Activated naive CD4-positive, alpha-beta T cell treated with anti-CD3 and anti-CD28 coated beads, Interleukin-2, amount 10 ng/mL, durations not matched to agents 7 days and 5 days (primary cell): Measurements from ENCODE around the gene NRM.
A peak's percentile ranks its signal among the peaks of the same experiment; 100 is the strongest.

Source experiments
- CTCF ChIA-PET: fragments of 350-600 bp; sonication (Branson Sonifier 250); formaldehyde crosslinking; loops from one replicate; lab custom pipeline; 2021; ENCODE audit warnings: antibody characterized with exemption; lab: Charles Lee
- DNase-seq: peaks from one replicate; pipeline ENCODE4 v3.0.0-alpha.2; 2020
- H3K27ac Mint-ChIP-seq: one replicate; pipeline ENCODE4 v1.8.0; 2021; ENCODE audit warnings: mild to moderate bottlenecking, moderate library complexity, mixed read lengths
- H3K27me3 Mint-ChIP-seq: one replicate; pipeline ENCODE4 v1.8.0; 2021; ENCODE audit warnings: mild to moderate bottlenecking, mixed read lengths
- H3K36me3 Mint-ChIP-seq: one replicate; pipeline ENCODE4 v1.8.0; 2021; ENCODE audit warnings: mixed read lengths
- H3K4me1 Mint-ChIP-seq: one replicate; pipeline ENCODE4 v1.8.0; 2021; ENCODE audit warnings: mixed read lengths
- H3K4me3 Mint-ChIP-seq: one replicate; pipeline ENCODE4 v1.8.0; 2021; ENCODE audit warnings: mild to moderate bottlenecking, moderate library complexity, mixed read lengths
- H3K9me3 Mint-ChIP-seq: one replicate; pipeline ENCODE4 v1.8.0; 2021; ENCODE audit warnings: mixed read lengths

The NRM gene

GRCh38 chr6:30689022-30689865 lies 1.5 kb downstream of the NRM start:
- CTCF ChIA-PET = interaction anchor here (0.6 to 2.8 kb wide), 7 partner anchors 8 to 42 kb away, joined by 3 to 11 read pairs (median 5); partner anchors contain the start of genes DHX16 and TUBB
- H3K4me1 Mint-ChIP-seq = peaks cover 45% of the 10 kb centered on the region

GRCh38 chr6:30688569-30688968 lies 2.2 kb downstream of the NRM start:
- no peaks in the 10 kb centered on the region for H3K9me3 Mint-ChIP-seq
- peak overlapping the region; percentile 99 for H3K4me3 Mint-ChIP-seq
- no peaks in the 10 kb centered on the region for H3K27me3 Mint-ChIP-seq
- peaks cover 45% of the 10 kb centered on the region for H3K4me1 Mint-ChIP-seq
- no peak for DNase-seq
- peaks cover 37% of the 10 kb centered on the region for H3K36me3 Mint-ChIP-seq
- H3K27ac Mint-ChIP-seq = peak overlapping the region; percentile 90
- CTCF ChIA-PET = interaction anchor here (0.6 to 2.8 kb wide), 6 partner anchors 8 to 38 kb away, joined by 3 to 11 read pairs (median 6); partner anchors contain the start of genes DHX16 and TUBB

More at GRCh38 chr6:30689022-30689865, 1.5 kb downstream of the NRM start:
- no peaks in the 10 kb centered on the region for H3K9me3 Mint-ChIP-seq
- no peak for DNase-seq
- peak overlapping the region; percentile 90 for H3K27ac Mint-ChIP-seq
- H3K4me3 Mint-ChIP-seq = peak overlapping the region; percentile 99
- peaks cover 31% of the 10 kb centered on the region for H3K36me3 Mint-ChIP-seq
- H3K27me3 Mint-ChIP-seq = no peaks in the 10 kb centered on the region

- peak overlapping the region; percentile 99 for H3K4me3 Mint-ChIP-seq
- CTCF ChIA-PET = interaction anchor here (0.9 to 2.8 kb wide), 5 partner anchors 9 to 35 kb away, joined by 4 to 11 read pairs (median 8); partner anchors contain the start of genes DHX16 and TUBB
- H3K27me3 Mint-ChIP-seq = no peaks in the 10 kb centered on the region
- peaks cover 45% of the 10 kb centered on the region for H3K4me1 Mint-ChIP-seq
- H3K9me3 Mint-ChIP-seq = no peaks in the 10 kb centered on the region
- DNase-seq = no peak
- H3K27ac Mint-ChIP-seq = peak overlapping the region; percentile 90
- H3K36me3 Mint-ChIP-seq = peaks cover 45% of the 10 kb centered on the region
Observed at GRCh38 chr6:30687659-30688431, 2.9 kb downstream of the NRM start.

- H3K36me3 Mint-ChIP-seq = peaks cover 51% of the 10 kb centered on the region
Observed at GRCh38 chr6:30686908-30687658, 3.7 kb downstream of the NRM start.

GRCh38 chr6:30686009-30686907 lies 4.5 kb downstream of the NRM start, which contains the start of gene PPP1R18:
TSS of gene PPP1R18 (minus strand) at chr6:30686645. CDS start at chr6:30686018, 627 bp downstream.
- CTCF ChIA-PET = interaction anchor here (1.8 to 13.1 kb wide), 3 partner anchors 35 to 71 kb away, joined by 6 to 285 read pairs (median 8); partner anchors contain the start of genes MDC1 and TUBB
- H3K27ac Mint-ChIP-seq = peak within 1 kb of the TSS; percentile 90
- H3K4me3 Mint-ChIP-seq = peak within 1 kb of the TSS; percentile 99
- H3K9me3 Mint-ChIP-seq = no peaks in the 10 kb centered on the region
- H3K4me1 Mint-ChIP-seq = peaks cover 37% of the 10 kb centered on the region
- peaks cover 59% of the 10 kb centered on the region for H3K36me3 Mint-ChIP-seq
- DNase-seq = peak; percentile 91
- H3K27me3 Mint-ChIP-seq = no peaks in the 10 kb centered on the region

More at GRCh38 chr6:30686908-30687658, 3.7 kb downstream of the NRM start:
- Mint-ChIP-seq H3K27ac (peak overlapping the region; percentile 90), H3K27me3 (no peaks in the 10 kb centered on the region), H3K9me3 (no peaks in the 10 kb centered on the region), H3K4me3 (peak overlapping the region; percentile 99), H3K4me1 (peaks cover 43% of the 10 kb centered on the region)
- CTCF ChIA-PET = interaction anchor here (0.9 to 2.8 kb wide), 3 partner anchors 8 to 33 kb away, joined by 4 to 11 read pairs (median 8); partner anchors contain the start of gene TUBB
- peak; percentile 93 for DNase-seq

- Mint-ChIP-seq H3K4me1 (peaks cover 36% of the 10 kb centered on the region), H3K4me3 (peak overlapping the region; percentile 99), H3K27me3 (no peaks in the 10 kb centered on the region), H3K27ac (peak overlapping the region; percentile 90), H3K9me3 (no peaks in the 10 kb centered on the region), H3K36me3 (peaks cover 67% of the 10 kb centered on the region)
- CTCF ChIA-PET = interaction anchor here (1.1 to 13.1 kb wide), 5 partner anchors 13 to 70 kb away, joined by 3 to 285 read pairs (median 6); partner anchors contain the start of genes DHX16, MDC1 and TUBB
- DNase-seq = peak; percentile 50
Observed at GRCh38 chr6:30685157-30686008, 5.4 kb downstream of the NRM start.

GRCh38 chr6:30684386-30685156 lies 6.2 kb downstream of the NRM start:
- H3K4me3 Mint-ChIP-seq = peak overlapping the region; percentile 99
- peaks cover 34% of the 10 kb centered on the region for H3K4me1 Mint-ChIP-seq
- H3K27ac Mint-ChIP-seq = peak overlapping the region; percentile 98
- peak; percentile 79 for DNase-seq
- H3K36me3 Mint-ChIP-seq = peaks cover 73% of the 10 kb centered on the region
- no peaks in the 10 kb centered on the region for H3K27me3 Mint-ChIP-seq
- no peaks in the 10 kb centered on the region for H3K9me3 Mint-ChIP-seq
- CTCF ChIA-PET = interaction anchor here (1.1 to 13.1 kb wide), 5 partner anchors 12 to 69 kb away, joined by 3 to 285 read pairs (median 6); partner anchors contain the start of genes DHX16, MDC1 and TUBB

GRCh38 chr6:30683980-30684338 lies 6.8 kb downstream of the NRM start:
- H3K4me1 Mint-ChIP-seq = peaks cover 33% of the 10 kb centered on the region
- H3K27me3 Mint-ChIP-seq = no peaks in the 10 kb centered on the region

GRCh38 chr6:30683183-30683979 lies 7.4 kb downstream of the NRM start:
- Mint-ChIP-seq H3K4me1 (peaks cover 31% of the 10 kb centered on the region), H3K27ac (peak overlapping the region; percentile 98), H3K9me3 (no peaks in the 10 kb centered on the region), H3K27me3 (no peaks in the 10 kb centered on the region), H3K4me3 (peak overlapping the region; percentile 99), H3K36me3 (peaks cover 79% of the 10 kb centered on the region)
- CTCF ChIA-PET = interaction anchor here (0.9 to 13.1 kb wide), 3 partner anchors 29 to 64 kb away, joined by 3 to 285 read pairs (median 4); partner anchors contain the start of genes MDC1 and TUBB
- DNase-seq = peak; percentile 29

More at GRCh38 chr6:30683980-30684338, 6.8 kb downstream of the NRM start:
- peaks cover 79% of the 10 kb centered on the region for H3K36me3 Mint-ChIP-seq
- H3K9me3 Mint-ChIP-seq = no peaks in the 10 kb centered on the region
- CTCF ChIA-PET = interaction anchor here (0.9 to 13.1 kb wide), 4 partner anchors 24 to 47 kb away, joined by 3 to 285 read pairs (median 6); partner anchors contain the start of genes MDC1 and TUBB
- no peak for DNase-seq
- H3K4me3 Mint-ChIP-seq = peak overlapping the region; percentile 99
- peak overlapping the region; percentile 98 for H3K27ac Mint-ChIP-seq
